Adrenal gland (tissue), 12 donors: ENCODE results near the gene THSD4. TPM values are rescaled to one million over a fixed set of nuclear protein-coding genes. Genes with fewer than 3 reads are reported as not detected.

ENCODE experiments used
- DNase-seq, 7 donors: peaks; one replicate each; pipeline ENCODE4 v3.0.0-alpha.2; 2019 to 2020
- H3K27ac ChIP-seq, 5 donors: fragments of 200-600 bp; sonication (generic) in 4 of 5; 1 replicate in 3 of 5; 2 replicates in 2 of 5; pipeline versions ENCODE4 v1.5.1 to v1.8.0; 2016 to 2020; ENCODE audit warnings: mild to moderate bottlenecking in 1 of 5
- H3K27me3 ChIP-seq: fragments of 200-600 bp; 2 replicates; pipeline ENCODE4 v1.8.0; 2021
- H3K36me3 ChIP-seq, 2 donors: fragments of 200-600 bp; replicated peaks in 1 of 2; 1 replicate in 1 of 2; 2 replicates in 1 of 2; pipeline versions ENCODE4 v1.5.1 to v1.8.0; 2018 to 2022
- H3K4me1 ChIP-seq, 2 donors: fragments of 200-600 bp; replicated peaks in 1 of 2; 1 replicate in 1 of 2; 2 replicates in 1 of 2; pipeline versions ENCODE4 v1.5.1 to v1.8.0; 2018 to 2021
- H3K4me3 ChIP-seq, 4 donors: fragments of 200-600 bp; sonication (generic) in 3 of 4; one replicate each; pipeline ENCODE4 v1.5.1; 2016 to 2018
- H3K9me3 ChIP-seq, 3 donors: fragments of 200-600 bp; sonication (generic) in 1 of 3; replicated peaks in 1 of 3; 1 replicate in 2 of 3; 2 replicates in 1 of 3; pipeline versions ENCODE4 v1.5.1 to v1.8.0; 2016 to 2021
- POLR2A ChIP-seq, 2 donors: fragments of 450-650 bp; IDR thresholded peaks; one replicate each; pipeline ENCODE4 v1.6.1; 2017; ENCODE audit warnings: antibody characterized with exemption in 2 of 2, mild to moderate bottlenecking in 2 of 2, moderate library complexity in 1 of 2
- WGBS, 4 donors: extraction: QIAGEN DNeasy Blood & Tissue Kit in 2 of 4; methylation state at CpG; one replicate each; pipeline versions ENCODE4 v1.1.5 to v1.1.7; 2013 to 2017; 5-methylcytosine and 5-hydroxymethylcytosine counted together
- intact Hi-C, 2 donors: fragments of 100-400 bp; cut with DNase I; formaldehyde crosslinking; loops; one replicate each; pipeline versions ENCODE4 v1.14.1 to v1.15.0; 2022 to 2023
- polyA plus RNA-seq, 3 donors: library from polyadenylated mRNA; stranded (reverse); fragments of 200-250 nt in 2 of 3; fragments of 350-450 nt in 1 of 3; fragmentation: Illumina TruSeq in 1 of 3; extraction: RNeasy Lipid Tissue Mini Kit (QIAGEN cat#74804) in 1 of 3; gene quantifications; one replicate each; pipeline ENCODE4 v1.2.3, GENCODE V29; 2013 to 2014
- total RNA-seq, 9 donors: library from RNA; depleted of rRNA in 4 of 9; stranded (reverse); fragments of >200 nt in 4 of 9; fragments of 120-200 nt in 1 of 9; fragmentation: NEBNext Ultra II Directional in 1 of 9; extraction: Animal tissue kit (Norgen Biotek cat#: 25700) in 1 of 9; gene quantifications; one replicate each; pipeline versions ENCODE4 v1.1.0 to v1.2.4, GENCODE V29; 2013 to 2023
- TF ChIP-seq, protein P1 (sequence below), 6 experiments: fragments of 450-650 bp in 4 of 6; fragments of 200-600 bp in 2 of 6; sonication (generic) in 1 of 6; IDR thresholded peaks; 1 replicate in 5 of 6; 2 replicates in 1 of 6; pipeline versions ENCODE4 v1.5.1 to v1.8.0; 2016 to 2021; ENCODE audit warnings: antibody characterized with exemption in 6 of 6, mild to moderate bottlenecking in 2 of 6, moderate library complexity in 1 of 6
- donor health status: healthy with polysubstance abuse.
- donor health status: Bipolar disorder and iron deficiency.
- donor health status: DM: yes; HTN: yes; CAD: no.
- donor health status: DM: no; HTN: no; CAD: no.
- donor health status: DM: no; HTN: no; CAD: no.
- donor health status: DM: yes; HTN: yes; CAD: no.

Gene THSD4
- total and polyA plus RNA-seq, 12 donors: 5.3 to 53.2 (median 23.2) TPM

DNA sequence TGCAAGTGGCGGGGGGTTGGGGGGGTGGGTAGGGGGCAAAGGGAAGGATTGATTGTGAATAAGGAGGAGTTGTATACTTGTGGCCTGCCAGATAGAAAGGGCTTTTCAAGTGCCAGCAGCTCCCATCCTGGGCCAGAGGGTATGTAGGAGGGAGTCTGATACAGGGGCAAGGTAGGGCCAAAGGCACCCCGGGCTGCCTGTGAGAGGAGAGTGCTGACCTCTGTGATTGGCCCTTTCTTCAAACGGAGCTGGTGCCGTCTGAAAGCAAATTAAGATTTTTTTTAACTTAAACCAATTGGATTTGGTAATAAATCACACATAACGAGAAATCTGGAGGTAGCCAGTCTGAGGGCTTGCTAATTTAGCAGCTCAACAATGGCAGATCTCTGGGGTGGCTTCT is 229.9 kb downstream of the THSD4 start:
- H3K4me1 ChIP-seq: peaks cover 0 to 4% of the 10 kb centered on the region in 2 donors
- H3K9me3 ChIP-seq: no peaks in the 10 kb centered on the region
- intact Hi-C loops: no loop called here
- no peak overlapping the region for H3K4me3 ChIP-seq
- no peak for DNase-seq
- 73 to 77% (median 75%) methylated on average over 5 of the region's 5 CpGs for WGBS, 4 donors
- no peak overlapping the region for H3K27ac ChIP-seq
- H3K27me3 ChIP-seq: no peaks in the 10 kb centered on the region
- no peaks in the 10 kb centered on the region for H3K36me3 ChIP-seq
- TF ChIP-seq, protein P1, sequence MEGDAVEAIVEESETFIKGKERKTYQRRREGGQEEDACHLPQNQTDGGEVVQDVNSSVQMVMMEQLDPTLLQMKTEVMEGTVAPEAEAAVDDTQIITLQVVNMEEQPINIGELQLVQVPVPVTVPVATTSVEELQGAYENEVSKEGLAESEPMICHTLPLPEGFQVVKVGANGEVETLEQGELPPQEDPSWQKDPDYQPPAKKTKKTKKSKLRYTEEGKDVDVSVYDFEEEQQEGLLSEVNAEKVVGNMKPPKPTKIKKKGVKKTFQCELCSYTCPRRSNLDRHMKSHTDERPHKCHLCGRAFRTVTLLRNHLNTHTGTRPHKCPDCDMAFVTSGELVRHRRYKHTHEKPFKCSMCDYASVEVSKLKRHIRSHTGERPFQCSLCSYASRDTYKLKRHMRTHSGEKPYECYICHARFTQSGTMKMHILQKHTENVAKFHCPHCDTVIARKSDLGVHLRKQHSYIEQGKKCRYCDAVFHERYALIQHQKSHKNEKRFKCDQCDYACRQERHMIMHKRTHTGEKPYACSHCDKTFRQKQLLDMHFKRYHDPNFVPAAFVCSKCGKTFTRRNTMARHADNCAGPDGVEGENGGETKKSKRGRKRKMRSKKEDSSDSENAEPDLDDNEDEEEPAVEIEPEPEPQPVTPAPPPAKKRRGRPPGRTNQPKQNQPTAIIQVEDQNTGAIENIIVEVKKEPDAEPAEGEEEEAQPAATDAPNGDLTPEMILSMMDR (IDR thresholded peaks at IDR 0.05): no peak
- no peak for TF ChIP-seq POLR2A (IDR thresholded peaks at IDR 0.05)

DNA sequence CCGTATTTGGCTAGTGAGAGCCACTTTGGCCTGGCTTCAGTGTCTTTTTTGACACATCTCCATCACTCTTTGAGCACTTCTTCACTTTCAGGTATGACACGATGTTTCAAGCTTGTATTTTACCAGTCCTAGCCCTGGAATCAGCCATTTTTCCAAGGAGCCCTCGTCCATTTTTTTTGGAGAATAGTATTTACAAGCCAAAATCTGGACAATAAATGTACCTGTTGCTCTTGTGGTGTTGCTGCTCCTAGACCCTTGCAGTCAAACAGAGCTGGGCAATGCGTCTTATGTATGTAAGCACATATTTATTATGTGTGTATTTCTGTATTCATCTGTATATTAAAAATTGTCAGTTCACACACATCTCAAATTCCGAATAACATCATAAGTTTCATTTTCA is 231.2 kb downstream of the THSD4 start:
- Histone ChIP-seq H3K4me3 (no peak overlapping the region), H3K4me1 (peaks cover 0 to 4% of the 10 kb centered on the region in 2 donors), H3K27me3 (no peaks in the 10 kb centered on the region), H3K9me3 (no peaks in the 10 kb centered on the region), H3K27ac (no peak overlapping the region), H3K36me3 (no peaks in the 10 kb centered on the region)
- intact Hi-C loops: no loop called here
- TF ChIP-seq POLR2A (IDR thresholded peaks at IDR 0.05): no peak
- TF ChIP-seq, protein P1 (IDR thresholded peaks at IDR 0.05): no peak
- DNase-seq: no peak
- 93 to 96% (median 96%) methylated on average over 5 of the region's 5 CpGs for WGBS, 4 donors

DNA sequence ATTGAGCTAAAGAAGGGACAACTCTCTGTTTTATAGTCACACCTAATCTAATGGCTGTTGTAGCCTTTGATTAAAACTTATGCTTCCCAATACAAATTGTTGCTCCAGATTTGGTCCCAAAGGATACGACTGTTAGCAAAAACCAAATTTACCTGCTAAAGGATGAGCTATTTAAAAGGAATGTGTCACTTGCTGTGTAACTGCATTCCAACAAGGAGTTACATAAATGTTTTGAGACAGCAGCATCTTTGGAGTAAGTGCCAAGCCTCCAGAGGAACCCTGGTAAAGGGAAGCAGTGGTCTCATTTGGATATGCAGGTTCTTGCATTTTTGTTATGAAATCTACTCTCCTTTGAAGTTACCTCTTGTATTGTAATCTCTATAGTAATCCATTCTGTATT is 233.3 kb downstream of the THSD4 start:
- H3K27me3 ChIP-seq: no peaks in the 10 kb centered on the region
- WGBS, 4 donors: 73 to 89% (median 85%) methylated on average over 1 of the region's 1 CpG
- intact Hi-C loops: no loop called here
- no peak for DNase-seq
- no peak overlapping the region for H3K4me3 ChIP-seq
- no peaks in the 10 kb centered on the region for H3K9me3 ChIP-seq
- no peaks in the 10 kb centered on the region for H3K36me3 ChIP-seq
- TF ChIP-seq, protein P1 (IDR thresholded peaks at IDR 0.05): no peak
- no peak for TF ChIP-seq POLR2A (IDR thresholded peaks at IDR 0.05)
- peaks cover 0 to 4% of the 10 kb centered on the region in 2 donors for H3K4me1 ChIP-seq
- no peak overlapping the region for H3K27ac ChIP-seq

DNA sequence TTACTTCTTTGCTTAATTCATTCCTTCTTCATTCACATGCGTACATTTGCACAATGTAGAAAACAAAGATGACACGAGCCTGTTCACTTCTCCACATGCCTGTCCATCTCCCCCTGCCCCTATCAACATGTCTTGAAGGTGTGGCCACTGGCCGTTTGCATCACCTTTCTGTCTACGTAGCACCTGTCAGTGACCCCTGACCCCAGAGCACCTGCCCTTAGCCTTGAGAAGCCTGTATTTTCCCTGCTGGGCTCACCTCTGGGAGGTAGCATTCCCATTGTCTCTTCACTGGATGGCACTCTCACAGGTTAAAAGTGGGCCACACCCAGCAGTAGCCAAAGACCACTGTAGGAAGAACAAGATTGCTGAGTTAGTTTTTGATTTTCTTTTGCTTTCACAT is 234.1 kb downstream of the THSD4 start:
- Histone ChIP-seq H3K4me1 (peaks cover 0 to 4% of the 10 kb centered on the region in 2 donors), H3K27ac (no peak overlapping the region), H3K27me3 (no peaks in the 10 kb centered on the region), H3K36me3 (no peaks in the 10 kb centered on the region), H3K9me3 (no peaks in the 10 kb centered on the region), H3K4me3 (no peak overlapping the region)
- 85 to 89% (median 89%) methylated on average over 4 of the region's 4 CpGs for WGBS, 4 donors
- intact Hi-C loops: no loop called here
- no peak for TF ChIP-seq POLR2A (IDR thresholded peaks at IDR 0.05)
- TF ChIP-seq, protein P1 (IDR thresholded peaks at IDR 0.05): no peak
- DNase-seq: no peak
